Activated effector memory CD4-positive, alpha-beta T cell treated with Interleukin-2 at 50 U/mL for 16 hours (primary cell): ENCODE data around the gene CHST5.
"Not testable (repeated sequence)": the region's sequence is repeated elsewhere in the genome, so short reads cannot be mapped to it uniquely, and the experiment has no call there.

ENCODE experiments used
- DNase-seq: peaks from one replicate; pipeline ENCODE4 v3.0.0-alpha.2; 2020

Gene CHST5

GRCh38 chr16:75548456-75548855 is 12.5 kb upstream of the CHST5 start:
- DNase-seq: not testable (repeated sequence)

- no peak for DNase-seq
Measured at GRCh38 chr16:75546293-75546692, 10.4 kb upstream of the CHST5 start.

GRCh38 chr16:75545879-75546278 is 10.0 kb upstream of the CHST5 start:
- DNase-seq: not testable (repeated sequence)

- not testable (repeated sequence) for DNase-seq
Measured at GRCh38 chr16:75542462-75542861, 6.6 kb upstream of the CHST5 start.

- no peak for DNase-seq
Measured at GRCh38 chr16:75541236-75541635, 5.3 kb upstream of the CHST5 start.

- not testable (repeated sequence) for DNase-seq
Measured at GRCh38 chr16:75538882-75539565, 3.1 kb upstream of the CHST5 start.

GRCh38 chr16:75537776-75538175 is 1.9 kb upstream of the CHST5 start:
- DNase-seq: no peak

GRCh38 chr16:75535211-75535843 is 581 bp downstream of the CHST5 start:
- DNase-seq: no peak

GRCh38 chr16:75534560-75535205 is 1.2 kb downstream of the CHST5 start:
- DNase-seq: no peak

- no peak for DNase-seq
Measured at GRCh38 chr16:75532791-75533190, 3.1 kb downstream of the CHST5 start.

GRCh38 chr16:75532142-75532765 is 3.7 kb downstream of the CHST5 start:
- no peak for DNase-seq

GRCh38 chr16:75529959-75530358 is 5.9 kb downstream of the CHST5 start:
- DNase-seq: no peak

- DNase-seq: no peak
Measured at GRCh38 chr16:75529056-75529905, 6.6 kb downstream of the CHST5 start.

GRCh38 chr16:75527825-75528299 is 8.0 kb downstream of the CHST5 start:
- DNase-seq: no peak

GRCh38 chr16:75526032-75526790 is 9.7 kb downstream of the CHST5 start:
- DNase-seq: no peak

GRCh38 chr16:75519175-75519574 is 16.7 kb downstream of the CHST5 start:
- no peak for DNase-seq

- DNase-seq: peak; percentile 15
Measured at GRCh38 chr16:75516189-75516966, 19.5 kb downstream of the CHST5 start.

- DNase-seq: no peak
Measured at GRCh38 chr16:75514296-75514695, 21.6 kb downstream of the CHST5 start.

- no peak for DNase-seq
Measured at GRCh38 chr16:75506574-75506973, 29.3 kb downstream of the CHST5 start.

- DNase-seq: no peak
Measured at GRCh38 chr16:75506107-75506506, 29.8 kb downstream of the CHST5 start.

- no peak for DNase-seq
Measured at GRCh38 chr16:75503801-75504200, 32.1 kb downstream of the CHST5 start.
